Raji (cell line): ENCODE measurements around the gene TINAG.

Experiments
- POLR2A ChIP-seq: IDR thresholded peaks from 2 replicates; pipeline ENCODE4 v1.6.1; 2011; ENCODE audit warnings: low read depth, low read length, control low read depth; ENCODE audit not compliant: insufficient read depth

The TINAG gene

GRCh38 chr6:54308289-54308985 lies at the start of gene TINAG:
Gene TINAG, plus strand, starts transcription at chr6:54308441. Its CDS starts 110 bp downstream, at chr6:54308551.
- no peak for TF ChIP-seq POLR2A

GRCh38 chr6:54260025-54260424 lies 48.2 kb upstream of the TINAG start:
- no peak for TF ChIP-seq POLR2A

- TF ChIP-seq POLR2A = no peak
These were observed 45.7 kb upstream of the TINAG start for GRCh38 chr6:54262499-54262898.

GRCh38 chr6:54262971-54263370 lies 45.3 kb upstream of the TINAG start:
- no peak for TF ChIP-seq POLR2A

- TF ChIP-seq POLR2A = no peak
These were observed 43.5 kb upstream of the TINAG start for GRCh38 chr6:54264581-54265272.

GRCh38 chr6:54266400-54266923 lies 41.8 kb upstream of the TINAG start:
- no peak for TF ChIP-seq POLR2A

- no peak for TF ChIP-seq POLR2A
These were observed 40.4 kb upstream of the TINAG start for GRCh38 chr6:54267798-54268197.

- TF ChIP-seq POLR2A = no peak
These were observed 34.9 kb upstream of the TINAG start for GRCh38 chr6:54273214-54273820.

GRCh38 chr6:54274383-54274782 lies 33.9 kb upstream of the TINAG start:
- no peak for TF ChIP-seq POLR2A

GRCh38 chr6:54282186-54282585 lies 26.1 kb upstream of the TINAG start:
- TF ChIP-seq POLR2A = no peak

- no peak for TF ChIP-seq POLR2A
These were observed 23.9 kb upstream of the TINAG start for GRCh38 chr6:54284161-54284860.

GRCh38 chr6:54285595-54285994 lies 22.6 kb upstream of the TINAG start:
- no peak for TF ChIP-seq POLR2A

- TF ChIP-seq POLR2A = no peak
These were observed 22.1 kb upstream of the TINAG start for GRCh38 chr6:54286141-54286540.

- no peak for TF ChIP-seq POLR2A
These were observed 19.8 kb upstream of the TINAG start for GRCh38 chr6:54288474-54288873.

GRCh38 chr6:54289426-54289825 lies 18.8 kb upstream of the TINAG start:
- TF ChIP-seq POLR2A = no peak
